Activated naive CD8-positive, alpha-beta T cell treated with anti-CD3 and anti-CD28 coated beads, Interleukin-2, amount 10 ng/mL, durations not matched to agents 7 days and 5 days (primary cell): Measurements from ENCODE around the gene CYFIP1. TPM values are rescaled to one million over a fixed set of nuclear protein-coding genes. Genes with fewer than 3 reads are reported as not detected.
A peak's percentile ranks its signal among the peaks of the same experiment; 100 is the strongest.
"Not testable (repeated sequence)": the region's sequence is repeated elsewhere in the genome, so short reads cannot be mapped to it uniquely, and the experiment has no call there.

ENCODE experiments used
- ATAC-seq: fragments of 150-1000 bp; cut with Tn5 transposase; one replicate; pipeline ENCODE4 v1.10.0; 2021; ENCODE audit warnings: low read depth, moderate library complexity
- POLR2A ChIA-PET: fragments of 350-600 bp; sonication (Branson Sonifier 250); formaldehyde crosslinking; loops from one replicate; lab custom pipeline; 2021; ENCODE audit warnings: antibody characterized with exemption; lab: Charles Lee
- DNase-seq: peaks from one replicate; pipeline ENCODE4 v3.0.0; 2021
- H3K27ac Mint-ChIP-seq: one replicate; pipeline ENCODE4 v1.8.0; 2022; ENCODE audit warnings: mild to moderate bottlenecking, mixed read lengths
- H3K27me3 Mint-ChIP-seq: one replicate; pipeline ENCODE4 v1.8.0; 2022; ENCODE audit warnings: mild to moderate bottlenecking, moderate library complexity, mixed read lengths
- H3K36me3 Mint-ChIP-seq: one replicate; pipeline ENCODE4 v1.8.0; 2021; ENCODE audit warnings: mild to moderate bottlenecking, mixed read lengths
- H3K4me1 Mint-ChIP-seq: one replicate; pipeline ENCODE4 v1.8.0; 2021; ENCODE audit warnings: mixed read lengths
- H3K4me3 Mint-ChIP-seq: one replicate; pipeline ENCODE4 v1.8.0; 2022; ENCODE audit warnings: mild to moderate bottlenecking, moderate library complexity, mixed read lengths
- H3K9me3 Mint-ChIP-seq: one replicate; pipeline ENCODE4 v1.8.0; 2021; ENCODE audit warnings: mixed read lengths
- total RNA-seq, 2 experiments: library from RNA; stranded (reverse); gene quantifications; one replicate each; pipeline ENCODE4 v1.2.3, GENCODE V29; 2021

Gene CYFIP1
- 10 to 100 TPM; 12.6 to 12.7 TPM for total RNA-seq

DNA sequence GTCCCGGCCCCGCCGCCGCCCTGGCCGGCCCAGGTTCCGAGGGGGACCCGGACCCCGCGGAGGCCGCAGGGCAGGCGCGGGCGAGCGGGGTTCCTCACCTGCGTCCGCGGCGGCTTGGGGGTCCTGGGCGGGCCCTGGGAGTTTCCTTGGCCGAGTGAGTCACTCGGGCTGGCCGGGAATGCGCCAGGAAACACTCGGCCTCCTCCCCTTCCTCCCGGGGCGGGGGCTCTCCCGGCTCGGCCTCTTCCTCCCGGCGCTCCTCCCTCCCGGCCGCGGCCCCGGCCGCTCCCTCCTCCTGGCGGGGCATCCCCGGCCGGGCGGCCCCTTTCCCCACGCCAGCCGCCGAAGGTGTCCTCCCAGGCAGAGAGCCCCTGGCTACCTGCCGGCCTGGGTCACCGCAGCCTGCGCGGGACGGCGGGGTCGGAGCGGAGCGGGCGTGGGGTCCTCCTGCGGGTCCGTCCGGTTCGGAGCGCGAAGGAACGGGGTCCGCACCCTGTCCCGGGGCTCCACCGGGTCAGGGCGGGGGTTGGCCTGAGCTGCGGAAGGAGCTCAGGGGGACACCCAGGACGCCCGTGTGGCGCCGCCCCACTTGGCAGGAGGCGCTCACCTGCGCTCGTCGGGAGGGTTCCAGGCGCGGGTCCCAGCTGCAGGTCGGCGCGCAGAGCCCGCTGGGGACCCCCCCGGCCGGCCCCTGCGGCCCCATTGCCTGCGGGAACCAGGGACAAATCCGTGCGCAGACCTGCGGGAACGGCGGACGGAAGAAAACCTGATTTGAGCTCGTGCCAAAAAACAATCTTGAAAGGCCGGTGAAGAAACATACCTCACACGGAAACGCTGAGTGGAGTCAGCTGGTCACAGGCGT, at the start of gene CYFIP1:
TSS of gene CYFIP1 (minus strand) at position 180 of the 862 bp plus-strand sequence. CDS start 33,083 bp downstream, outside the sequence.
- POLR2A ChIA-PET, result no interaction called here
- DNase-seq (peak; percentile 52), ATAC-seq (peak; percentile 49)
- H3K9me3 Mint-ChIP-seq, result no peaks in the 10 kb centered on the region
- no peaks in the 10 kb centered on the region for H3K36me3 Mint-ChIP-seq
- peaks cover 16% of the 10 kb centered on the region for H3K4me1 Mint-ChIP-seq
- H3K27ac Mint-ChIP-seq, result no peak within 1 kb of the TSS
- H3K4me3 Mint-ChIP-seq, result peak within 1 kb of the TSS; percentile 90
- peaks cover 27% of the 10 kb centered on the region for H3K27me3 Mint-ChIP-seq

DNA sequence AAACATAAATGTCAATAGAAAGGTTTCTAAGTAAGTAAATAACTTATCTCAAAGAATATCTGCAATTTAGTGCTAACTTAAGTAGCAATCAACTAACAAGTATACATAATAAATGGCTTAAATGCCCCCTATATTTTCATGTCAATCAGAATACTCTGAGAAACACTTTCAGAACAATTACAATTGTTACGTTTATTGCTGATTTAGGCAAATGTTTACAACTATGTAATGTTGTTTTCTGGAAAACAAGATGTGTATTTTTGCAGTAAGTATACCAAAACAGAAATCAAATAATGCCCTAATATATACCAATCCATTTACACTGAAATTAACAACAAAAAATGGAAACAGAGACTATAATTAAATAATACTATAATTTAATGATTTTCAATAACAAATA, 46.0 kb upstream of the CYFIP1 start:
- Mint-ChIP-seq H3K4me1 (no peaks in the 10 kb centered on the region), H3K9me3 (no peaks in the 10 kb centered on the region), H3K4me3 (no peak overlapping the region), H3K36me3 (peaks cover 11% of the 10 kb centered on the region), H3K27ac (no peak overlapping the region), H3K27me3 (no peaks in the 10 kb centered on the region)
- POLR2A ChIA-PET, result interaction anchor here (1.9 kb wide), 1 partner anchor 13 kb away, joined by 10 read pairs; the partner anchor contains the start of gene TUBGCP5
- ATAC-seq (no peak), DNase-seq (no peak)

DNA sequence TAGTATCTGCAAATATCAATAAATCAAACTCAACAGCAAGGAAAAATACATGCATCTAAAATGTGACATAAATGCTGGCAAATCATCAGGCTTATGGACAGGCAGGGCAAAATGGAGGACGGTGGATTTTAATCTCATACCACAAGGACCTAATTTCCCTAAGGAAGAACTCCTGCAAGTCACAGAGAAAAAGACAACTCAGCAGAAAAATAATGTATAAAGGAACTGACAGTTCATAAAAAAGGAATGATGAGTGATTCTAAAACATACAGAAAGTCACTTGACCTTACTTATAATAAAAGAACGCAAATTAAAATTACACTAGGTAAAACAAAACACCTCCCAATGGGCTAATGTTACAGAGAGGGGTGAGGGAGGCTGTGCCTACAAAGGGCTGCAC, 42.0 kb upstream of the CYFIP1 start:
- POLR2A ChIA-PET, result no interaction called here
- peaks cover 10% of the 10 kb centered on the region for H3K36me3 Mint-ChIP-seq
- H3K27me3 Mint-ChIP-seq, result no peaks in the 10 kb centered on the region
- no peak overlapping the region for H3K27ac Mint-ChIP-seq
- DNase-seq, result no peak
- no peak for ATAC-seq
- no peak overlapping the region for H3K4me3 Mint-ChIP-seq
- no peaks in the 10 kb centered on the region for H3K4me1 Mint-ChIP-seq
- H3K9me3 Mint-ChIP-seq, result no peaks in the 10 kb centered on the region

DNA sequence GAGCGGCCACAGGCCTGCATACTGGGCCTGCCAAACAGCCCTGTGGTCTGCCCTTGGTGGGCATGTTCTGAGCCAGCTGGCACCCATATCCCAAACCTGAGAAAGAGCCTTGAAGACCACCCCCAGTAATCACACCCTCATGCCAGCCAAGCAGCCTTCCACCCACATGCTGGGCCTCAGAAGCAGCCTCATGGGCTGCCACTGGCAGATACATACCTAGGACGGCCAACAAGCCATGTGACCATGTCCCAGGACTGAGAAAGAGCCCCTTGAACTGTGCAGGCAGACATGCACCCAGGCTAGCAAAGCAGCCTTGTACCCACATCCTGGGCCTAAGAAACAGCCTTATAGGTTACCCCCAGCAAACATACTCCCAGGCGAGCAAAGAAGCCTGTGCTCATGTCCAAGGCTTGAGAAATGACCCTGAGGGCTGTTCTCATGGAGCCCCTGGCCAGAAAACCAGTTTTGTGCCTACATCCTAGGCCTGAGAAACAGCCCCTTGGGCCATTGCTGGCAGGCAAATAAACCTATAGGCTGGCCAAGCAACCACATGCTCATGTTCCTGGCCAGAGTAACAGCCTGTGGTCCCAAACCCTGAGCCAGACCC, 34.3 kb upstream of the CYFIP1 start:
- POLR2A ChIA-PET, result no interaction called here
- peaks cover 20% of the 10 kb centered on the region for H3K36me3 Mint-ChIP-seq

DNA sequence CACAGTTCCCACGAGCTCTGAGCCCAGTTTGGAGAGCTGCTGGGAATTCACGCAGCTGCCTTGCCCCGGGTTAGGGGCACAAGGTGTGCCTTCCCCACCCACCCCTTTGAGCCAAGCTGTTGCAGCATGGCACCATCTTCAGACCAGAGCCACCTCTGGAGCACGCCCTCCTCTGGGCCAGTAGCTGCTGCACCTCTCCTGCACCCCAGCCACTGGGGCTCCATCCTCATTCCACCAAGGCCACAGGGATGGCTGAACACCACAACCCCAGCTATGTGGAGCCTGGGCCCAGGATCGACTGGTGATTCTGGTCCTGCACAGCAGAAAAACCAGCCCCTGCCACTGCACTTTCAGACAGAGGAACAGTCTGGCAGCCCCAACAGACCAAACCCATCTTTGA, 33.5 kb upstream of the CYFIP1 start:
- H3K27ac Mint-ChIP-seq, result no peak overlapping the region
- H3K4me1 Mint-ChIP-seq, result peaks cover 3% of the 10 kb centered on the region
- no peaks in the 10 kb centered on the region for H3K27me3 Mint-ChIP-seq
- ATAC-seq (no peak), DNase-seq (no peak)
- no peaks in the 10 kb centered on the region for H3K9me3 Mint-ChIP-seq
- POLR2A ChIA-PET, result no interaction called here
- peaks cover 20% of the 10 kb centered on the region for H3K36me3 Mint-ChIP-seq
- no peak overlapping the region for H3K4me3 Mint-ChIP-seq

More for the DNA sequence above, 34.3 kb upstream of the CYFIP1 start:
- Mint-ChIP-seq H3K9me3 (no peaks in the 10 kb centered on the region), H3K4me3 (no peak overlapping the region), H3K4me1 (peaks cover 3% of the 10 kb centered on the region), H3K27me3 (no peaks in the 10 kb centered on the region), H3K27ac (peak overlapping the region; percentile 30)
- DNase-seq, result no peak
- ATAC-seq, result no peak

GRCh38 chr15:23012616-23013015, 32.4 kb upstream of the CYFIP1 start:
- H3K36me3 Mint-ChIP-seq, result peaks cover 22% of the 10 kb centered on the region
- H3K9me3 Mint-ChIP-seq, H3K27me3 Mint-ChIP-seq, ATAC-seq, H3K4me3 Mint-ChIP-seq, POLR2A ChIA-PET, H3K27ac Mint-ChIP-seq, H3K4me1 Mint-ChIP-seq, DNase-seq: not testable (repeated sequence)

GRCh38 chr15:23003736-23004135, 23.6 kb upstream of the CYFIP1 start:
- Mint-ChIP-seq H3K9me3 (no peaks in the 10 kb centered on the region), H3K4me3 (no peak overlapping the region), H3K4me1 (no peaks in the 10 kb centered on the region), H3K36me3 (peaks cover 22% of the 10 kb centered on the region), H3K27me3 (no peaks in the 10 kb centered on the region), H3K27ac (no peak overlapping the region)
- no peak for ATAC-seq
- POLR2A ChIA-PET, result no interaction called here
- DNase-seq, result no peak

DNA sequence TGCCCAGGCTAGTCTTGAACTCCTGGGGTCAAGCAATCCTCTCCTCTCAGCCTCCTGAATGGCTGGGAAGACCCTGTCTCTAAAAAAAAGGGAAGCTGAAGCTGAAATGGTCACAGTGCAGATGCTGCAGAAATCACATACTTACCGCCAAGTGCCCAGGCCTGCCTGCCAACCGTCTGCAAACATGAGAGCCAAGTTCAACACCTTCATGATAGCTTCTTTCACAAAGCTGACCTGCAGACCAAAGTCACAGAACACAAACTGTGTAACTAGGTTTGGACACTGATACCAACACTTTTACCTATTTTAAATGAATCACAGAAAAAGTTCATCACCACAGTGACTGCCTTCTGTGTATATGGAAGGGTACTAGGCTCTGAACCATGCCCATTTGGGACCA, 22.8 kb upstream of the CYFIP1 start:
- Mint-ChIP-seq H3K27ac (no peak overlapping the region), H3K27me3 (no peaks in the 10 kb centered on the region), H3K4me1 (no peaks in the 10 kb centered on the region), H3K36me3 (peaks cover 25% of the 10 kb centered on the region), H3K9me3 (no peaks in the 10 kb centered on the region), H3K4me3 (no peak overlapping the region)
- DNase-seq, result no peak
- POLR2A ChIA-PET, result no interaction called here
- no peak for ATAC-seq

DNA sequence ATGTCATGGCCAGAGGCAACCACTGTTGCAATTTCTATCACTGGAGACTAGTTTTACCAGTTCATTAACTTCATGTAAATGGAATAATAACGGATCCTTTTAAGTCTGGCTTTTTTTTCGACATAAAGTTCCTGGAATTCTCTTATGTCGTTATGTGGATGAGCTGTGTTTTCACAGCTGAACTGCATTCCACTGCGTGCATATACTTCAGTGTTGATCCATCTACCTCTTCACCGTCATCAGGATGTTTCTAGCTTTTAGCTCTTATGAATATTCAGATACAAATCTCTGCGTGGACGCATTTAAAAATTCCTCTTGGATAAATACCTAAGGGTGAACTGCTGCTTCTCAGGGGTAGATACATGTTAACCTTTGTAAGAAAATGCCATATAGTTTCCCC, 15.6 kb upstream of the CYFIP1 start:
- no peak for ATAC-seq
- POLR2A ChIA-PET, result no interaction called here
- no peaks in the 10 kb centered on the region for H3K4me1 Mint-ChIP-seq
- no peaks in the 10 kb centered on the region for H3K27me3 Mint-ChIP-seq
- no peak for DNase-seq
- no peak overlapping the region for H3K4me3 Mint-ChIP-seq
- H3K27ac Mint-ChIP-seq, result no peak overlapping the region
- H3K36me3 Mint-ChIP-seq, result peaks cover 20% of the 10 kb centered on the region
- H3K9me3 Mint-ChIP-seq, result no peaks in the 10 kb centered on the region

DNA sequence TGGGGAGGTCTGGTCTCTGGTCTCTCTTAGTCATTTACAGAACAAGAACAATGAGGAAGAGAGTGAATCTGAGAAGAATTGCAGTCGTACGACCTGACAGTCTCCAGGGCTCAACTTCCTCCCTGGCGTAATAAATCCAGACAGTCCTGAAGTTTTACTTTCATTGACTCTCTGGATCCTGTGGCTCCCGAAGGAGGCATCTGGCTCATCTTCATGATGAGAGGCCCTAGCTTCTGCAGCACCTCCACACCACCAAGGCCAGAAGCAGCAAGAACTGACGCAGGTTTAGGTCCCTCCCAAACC, 11.8 kb upstream of the CYFIP1 start:
- Mint-ChIP-seq H3K27ac (no peak overlapping the region), H3K36me3 (peaks cover 9% of the 10 kb centered on the region), H3K27me3 (no peaks in the 10 kb centered on the region), H3K4me3 (no peak overlapping the region), H3K4me1 (no peaks in the 10 kb centered on the region), H3K9me3 (no peaks in the 10 kb centered on the region)
- POLR2A ChIA-PET, result no interaction called here
- DNase-seq, result no peak
- no peak for ATAC-seq

DNA sequence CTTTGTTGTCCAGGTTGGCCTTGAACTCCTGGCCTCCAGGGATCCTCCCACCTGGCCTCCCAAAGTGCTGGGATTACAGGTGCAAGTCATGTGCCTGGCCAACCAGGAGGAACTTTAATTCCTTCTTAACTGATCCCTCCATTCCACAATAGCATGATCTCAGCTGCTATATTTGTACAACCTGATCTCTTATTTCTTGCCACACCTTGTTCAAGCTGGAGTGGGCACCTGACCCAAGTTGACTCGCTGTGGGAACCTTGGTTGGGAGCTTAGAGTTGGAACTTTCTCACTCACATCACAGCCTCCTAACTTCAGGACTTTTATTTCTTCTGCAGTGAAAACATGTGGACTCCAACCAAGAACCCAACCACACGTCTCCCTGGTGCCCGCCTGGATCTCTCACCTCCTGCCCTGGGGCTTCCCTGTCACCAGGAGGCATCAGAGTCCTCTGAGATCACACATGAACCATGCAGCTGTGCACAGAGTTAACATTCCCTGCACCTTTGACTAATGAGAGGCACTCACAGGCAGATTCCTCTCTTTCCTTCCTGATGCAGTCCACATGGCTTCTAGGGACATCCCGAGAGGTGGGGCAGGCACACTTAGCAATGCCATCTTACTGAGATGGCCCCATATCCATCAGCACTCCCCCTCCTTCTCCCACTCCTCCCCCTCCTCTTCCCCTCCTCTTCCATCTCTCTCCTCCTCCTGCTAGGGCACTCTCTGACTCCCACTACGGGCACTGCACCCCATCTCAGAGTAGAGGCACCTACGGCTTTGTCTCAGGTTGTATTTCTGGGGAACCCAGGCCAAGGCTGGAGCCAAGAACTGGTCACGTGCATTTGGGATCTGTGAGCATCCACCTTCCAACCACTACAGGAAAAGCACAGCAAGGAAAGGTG, 9.7 kb upstream of the CYFIP1 start:
- no peak for DNase-seq
- POLR2A ChIA-PET, result no interaction called here
- H3K9me3 Mint-ChIP-seq, result no peaks in the 10 kb centered on the region
- no peak overlapping the region for H3K4me3 Mint-ChIP-seq
- no peaks in the 10 kb centered on the region for H3K27me3 Mint-ChIP-seq
- no peak for ATAC-seq
- H3K4me1 Mint-ChIP-seq, result no peaks in the 10 kb centered on the region
- H3K36me3 Mint-ChIP-seq, result peaks cover 5% of the 10 kb centered on the region
- no peak overlapping the region for H3K27ac Mint-ChIP-seq

GRCh38 chr15:22988811-22989210, 8.6 kb upstream of the CYFIP1 start:
- no peak for ATAC-seq
- Mint-ChIP-seq H3K4me1 (no peaks in the 10 kb centered on the region), H3K36me3 (peaks cover 4% of the 10 kb centered on the region), H3K9me3 (no peaks in the 10 kb centered on the region), H3K4me3 (no peak overlapping the region), H3K27me3 (no peaks in the 10 kb centered on the region), H3K27ac (no peak overlapping the region)
- DNase-seq, result no peak
- POLR2A ChIA-PET, result no interaction called here

- H3K4me3 Mint-ChIP-seq, DNase-seq, H3K9me3 Mint-ChIP-seq, ATAC-seq, H3K36me3 Mint-ChIP-seq, H3K27ac Mint-ChIP-seq, POLR2A ChIA-PET: not testable (repeated sequence)
- H3K27me3 Mint-ChIP-seq, result peaks cover 24% of the 10 kb centered on the region
- peaks cover 16% of the 10 kb centered on the region for H3K4me1 Mint-ChIP-seq
These were observed 1.8 kb upstream of the CYFIP1 start for GRCh38 chr15:22981931-22982330.
